Gastrocnemius medialis (tissue), 4 donors: Measurements from ENCODE around the gene KIF16B.

Experiments used
- POLR2A ChIP-seq, 2 donors: fragments of 450-650 bp; IDR thresholded peaks; one replicate each; pipeline ENCODE4 v1.6.1; 2017; ENCODE audit warnings: antibody characterized with exemption in 2 of 2, mild to moderate bottlenecking in 2 of 2, moderate library complexity in 2 of 2
- TF ChIP-seq, protein P1 (sequence below), 5 experiments: fragments of 450-650 bp in 3 of 5; fragments of 200-600 bp in 2 of 5; sonication (generic) in 2 of 5; IDR thresholded peaks in 4 of 5; conservative IDR thresholded peaks in 1 of 5; 1 replicate in 4 of 5; 2 replicates in 1 of 5; pipeline ENCODE4 v1.5.1; 2016 to 2019; ENCODE audit warnings: antibody characterized with exemption in 5 of 5, mild to moderate bottlenecking in 3 of 5, moderate library complexity in 3 of 5

- TF ChIP-seq POLR2A (IDR thresholded peaks at IDR 0.05): no peak
- TF ChIP-seq, protein P1, sequence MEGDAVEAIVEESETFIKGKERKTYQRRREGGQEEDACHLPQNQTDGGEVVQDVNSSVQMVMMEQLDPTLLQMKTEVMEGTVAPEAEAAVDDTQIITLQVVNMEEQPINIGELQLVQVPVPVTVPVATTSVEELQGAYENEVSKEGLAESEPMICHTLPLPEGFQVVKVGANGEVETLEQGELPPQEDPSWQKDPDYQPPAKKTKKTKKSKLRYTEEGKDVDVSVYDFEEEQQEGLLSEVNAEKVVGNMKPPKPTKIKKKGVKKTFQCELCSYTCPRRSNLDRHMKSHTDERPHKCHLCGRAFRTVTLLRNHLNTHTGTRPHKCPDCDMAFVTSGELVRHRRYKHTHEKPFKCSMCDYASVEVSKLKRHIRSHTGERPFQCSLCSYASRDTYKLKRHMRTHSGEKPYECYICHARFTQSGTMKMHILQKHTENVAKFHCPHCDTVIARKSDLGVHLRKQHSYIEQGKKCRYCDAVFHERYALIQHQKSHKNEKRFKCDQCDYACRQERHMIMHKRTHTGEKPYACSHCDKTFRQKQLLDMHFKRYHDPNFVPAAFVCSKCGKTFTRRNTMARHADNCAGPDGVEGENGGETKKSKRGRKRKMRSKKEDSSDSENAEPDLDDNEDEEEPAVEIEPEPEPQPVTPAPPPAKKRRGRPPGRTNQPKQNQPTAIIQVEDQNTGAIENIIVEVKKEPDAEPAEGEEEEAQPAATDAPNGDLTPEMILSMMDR (IDR thresholded peaks at IDR 0.05 in 4 of 5, conservative IDR thresholded peaks at IDR 0.05 in 1 of 5): no peak
These were observed 277.7 kb downstream of the KIF16B start for GRCh38 chr20:16295534-16295933.
